ENCODE measurements around the gene NAA60.
"Not testable (repeated sequence)": the region's sequence is repeated elsewhere in the genome, so short reads cannot be mapped to it uniquely, and the experiment has no call there.

NAA60 gene

DNA sequence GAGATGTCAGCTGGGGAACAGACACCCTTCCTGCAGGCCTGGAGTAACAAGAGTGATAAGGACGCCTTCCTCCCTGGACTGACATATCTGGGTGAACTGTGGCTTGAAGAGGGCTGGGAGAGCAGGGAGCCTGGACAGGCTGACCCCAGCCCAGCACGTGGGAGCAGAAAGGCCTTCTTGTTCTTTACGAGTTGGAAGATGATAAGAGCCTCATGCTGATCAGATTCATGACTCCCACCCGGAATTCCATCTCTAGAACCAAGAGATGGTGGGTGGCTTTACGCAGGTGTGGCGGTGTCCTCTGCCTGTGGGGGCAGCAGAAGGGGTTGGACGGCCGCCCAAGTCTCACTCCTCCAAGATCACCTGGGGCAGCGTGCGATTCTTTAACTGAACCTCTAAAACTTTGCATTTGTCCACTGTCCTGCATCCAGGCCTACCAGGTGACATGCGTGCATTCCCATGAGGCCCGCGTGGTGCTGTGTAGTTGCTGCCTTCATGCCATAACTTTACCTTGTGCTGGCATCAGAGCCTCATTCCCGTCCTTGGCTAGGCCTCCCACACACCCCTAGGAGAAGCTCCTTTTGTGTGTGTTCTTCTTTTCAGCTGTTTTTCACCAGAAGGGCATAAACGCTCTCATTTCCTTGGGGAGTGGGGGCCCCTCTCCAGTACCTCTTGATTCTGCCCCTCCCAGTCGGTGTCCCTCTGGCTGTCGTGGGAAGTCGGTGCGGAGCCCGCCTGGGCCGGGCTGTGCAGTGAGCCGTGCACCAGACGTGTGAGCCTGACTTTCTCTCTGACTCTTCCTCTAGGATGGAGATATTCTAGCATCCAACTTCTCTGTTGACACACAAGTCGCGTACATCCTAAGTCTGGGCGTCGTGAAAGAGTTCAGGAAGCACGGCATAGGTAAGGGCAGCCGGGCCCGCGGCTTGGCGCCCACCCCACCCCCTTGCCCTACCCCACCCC lies 38.5 kb downstream of the NAA60 start:
- no peak for DNase-seq (ENCODE audit: low read depth in 2 of 2, low spot score in 1 of 2)

DNA sequence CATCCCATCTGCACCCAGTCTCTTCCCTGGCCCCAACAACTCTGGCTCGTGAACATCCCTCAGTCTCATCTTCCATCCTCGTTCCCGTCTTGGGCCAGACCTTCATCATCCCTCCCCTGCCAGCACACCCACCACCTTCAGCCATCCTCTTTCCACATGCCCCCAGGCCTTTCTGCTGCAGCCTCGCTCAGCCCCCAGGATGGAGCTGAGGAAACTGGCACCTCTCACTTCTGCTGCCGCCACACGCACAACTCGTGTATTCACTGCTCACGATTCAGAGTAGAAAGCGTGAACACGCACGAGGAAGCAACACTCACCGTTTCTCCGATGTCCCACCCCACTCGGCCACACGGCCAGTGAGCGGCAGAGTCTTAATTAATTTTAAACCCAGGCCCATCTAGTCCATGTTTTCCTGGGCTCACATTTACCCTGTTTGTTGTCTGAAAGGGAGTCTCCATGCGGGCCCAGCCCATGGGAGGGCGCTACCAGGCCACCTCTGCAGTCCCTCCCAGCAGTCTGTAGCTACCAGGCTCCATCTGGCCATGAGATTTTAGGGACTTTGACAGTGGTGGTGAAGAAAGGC lies 39.3 kb downstream of the NAA60 start:
- DNase-seq (ENCODE audit: low read depth in 2 of 2, low spot score in 1 of 2), result no peak

DNA sequence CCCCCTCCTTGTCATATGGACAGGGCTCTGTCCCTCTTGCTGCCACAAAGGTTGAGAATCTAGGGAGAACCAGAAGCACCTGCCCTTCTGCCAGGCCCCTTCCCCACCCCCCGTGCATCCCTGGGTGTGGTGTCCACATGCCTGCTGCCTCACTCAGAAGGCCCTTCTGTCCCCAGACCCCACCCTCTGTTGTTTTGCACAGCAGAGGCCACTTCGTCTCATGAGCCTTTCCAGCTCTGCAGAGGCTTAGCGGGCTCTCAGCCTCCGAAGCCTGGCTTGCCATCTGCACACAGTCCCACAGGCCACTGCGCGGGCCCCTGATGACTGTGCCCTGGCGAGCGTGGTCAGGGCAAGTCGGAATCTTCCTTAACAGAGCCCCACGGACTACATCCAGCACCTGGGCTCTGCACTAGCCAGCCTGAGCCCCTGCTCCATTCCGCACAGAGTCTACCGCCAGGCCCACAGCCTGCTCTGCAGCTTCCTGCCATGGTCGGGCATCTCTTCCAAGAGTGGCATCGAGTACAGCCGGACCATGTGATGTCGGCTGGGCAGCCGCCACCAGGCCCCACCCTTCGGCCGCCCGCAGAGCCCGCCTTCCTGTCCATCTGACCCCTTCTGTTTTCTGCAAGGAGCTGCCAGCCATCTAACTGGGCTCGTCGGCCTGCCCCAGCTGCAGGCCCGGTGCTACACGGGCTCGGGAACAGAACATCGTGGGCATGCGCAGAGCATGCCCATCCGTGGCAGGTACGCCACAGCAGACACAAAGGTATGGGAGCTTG lies 41.0 kb downstream of the NAA60 start:
- DNase-seq (ENCODE audit: low read depth in 2 of 2, low spot score in 1 of 2), result no peak

DNA sequence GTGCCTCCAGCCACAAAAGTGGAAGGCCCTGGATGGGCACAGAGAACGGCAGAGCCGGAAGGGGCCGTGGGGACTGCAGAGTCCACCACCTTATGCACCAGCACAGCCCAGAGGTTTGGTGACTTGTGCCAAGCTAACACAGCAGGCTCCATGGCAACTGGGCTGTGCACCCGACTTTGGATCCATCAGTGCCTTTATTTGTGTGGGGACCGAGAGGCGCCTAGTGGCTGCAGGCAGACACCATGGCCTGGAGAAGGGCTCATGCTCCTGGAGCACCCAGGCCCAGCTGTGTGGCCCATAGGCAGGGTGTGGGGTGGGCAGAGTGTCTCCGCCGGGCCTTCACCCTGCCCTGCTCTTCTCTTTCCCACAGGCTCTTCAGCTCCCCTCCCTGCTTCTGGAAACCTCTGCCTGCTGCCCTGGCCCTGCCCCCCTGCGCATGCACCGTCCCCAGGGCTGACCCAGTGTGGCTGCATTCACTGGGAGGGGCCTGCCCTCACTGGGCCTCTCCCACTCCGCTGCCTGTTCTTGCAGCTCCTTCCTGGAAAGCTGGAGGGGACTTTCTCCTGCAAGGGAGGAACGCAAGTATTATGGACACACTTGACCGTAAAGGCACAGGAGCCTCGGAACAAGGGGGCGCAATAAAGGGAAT lies 41.7 kb downstream of the NAA60 start:
- no peak for DNase-seq (ENCODE audit: low read depth in 2 of 2, low spot score in 1 of 2)

DNA sequence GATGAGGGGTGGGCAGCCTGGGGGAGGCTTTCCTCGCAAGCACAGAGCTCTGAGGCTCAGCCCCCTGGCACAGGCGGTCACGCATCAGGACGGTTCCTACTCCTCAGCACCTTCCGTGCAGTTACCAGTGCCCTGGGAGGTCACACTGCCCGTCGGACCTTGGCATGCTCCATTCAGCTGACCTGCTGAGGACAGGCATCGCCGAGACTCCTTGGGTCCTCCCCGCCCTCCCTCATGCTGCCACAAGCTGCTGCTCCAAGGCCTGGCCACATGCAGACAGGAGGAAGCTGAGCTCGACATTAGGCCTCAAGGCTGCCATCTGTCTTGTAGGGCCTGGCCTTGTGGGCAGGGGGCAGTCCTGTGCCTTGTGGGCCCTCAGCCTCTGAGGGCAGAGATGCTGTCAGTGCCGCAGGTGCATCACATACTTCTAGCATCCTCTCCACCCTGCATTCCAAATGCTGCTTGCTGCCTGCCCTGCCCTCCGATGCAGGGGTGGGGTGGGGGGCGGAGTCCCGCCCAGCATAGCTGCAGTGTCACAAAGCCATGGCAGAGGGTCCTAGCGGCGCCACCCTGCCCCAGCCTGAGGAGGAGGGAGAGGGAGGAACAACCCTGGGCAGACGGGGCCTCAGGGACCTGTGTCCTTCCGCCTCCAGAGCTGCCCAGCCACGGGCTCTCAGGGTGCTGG lies 42.5 kb downstream of the NAA60 start:
- DNase-seq (ENCODE audit: low read depth in 2 of 2, low spot score in 1 of 2), result no peak

DNA sequence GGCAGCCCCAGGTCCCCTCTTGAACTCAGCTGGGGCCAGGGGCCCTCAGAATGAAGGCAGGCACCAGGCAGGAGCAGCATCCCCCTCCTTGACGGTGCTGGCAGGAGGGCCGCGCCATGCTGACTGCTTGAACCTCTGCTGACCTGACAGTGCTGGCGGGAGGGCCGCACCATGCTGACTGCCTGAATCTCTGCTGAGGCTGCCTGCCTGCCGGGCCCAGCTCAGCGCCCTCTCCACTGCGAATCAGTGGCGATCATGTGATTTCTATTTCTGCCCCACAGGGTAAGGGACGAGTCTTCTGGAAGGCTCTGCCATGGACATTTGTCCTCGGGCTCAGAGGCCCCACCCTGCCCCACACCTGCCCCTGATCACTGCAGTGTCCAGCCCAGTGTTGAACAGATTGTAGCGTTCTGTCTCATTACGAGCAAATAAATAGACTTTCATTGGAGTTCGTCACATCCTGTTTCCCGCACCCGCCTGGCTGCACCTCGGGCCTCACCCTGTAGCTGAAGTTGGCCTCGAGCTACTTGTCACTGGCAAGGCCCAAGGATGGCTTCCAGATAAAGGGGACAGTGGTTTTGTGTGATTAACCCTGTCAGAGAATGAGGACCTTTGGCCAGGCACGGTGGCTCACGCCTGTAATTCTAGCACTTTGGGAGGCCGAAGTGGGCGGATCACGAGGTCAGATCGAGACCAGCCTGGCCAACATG lies 43.2 kb downstream of the NAA60 start:
- DNase-seq (ENCODE audit: low read depth in 2 of 2, low spot score in 1 of 2), result no peak

DNA sequence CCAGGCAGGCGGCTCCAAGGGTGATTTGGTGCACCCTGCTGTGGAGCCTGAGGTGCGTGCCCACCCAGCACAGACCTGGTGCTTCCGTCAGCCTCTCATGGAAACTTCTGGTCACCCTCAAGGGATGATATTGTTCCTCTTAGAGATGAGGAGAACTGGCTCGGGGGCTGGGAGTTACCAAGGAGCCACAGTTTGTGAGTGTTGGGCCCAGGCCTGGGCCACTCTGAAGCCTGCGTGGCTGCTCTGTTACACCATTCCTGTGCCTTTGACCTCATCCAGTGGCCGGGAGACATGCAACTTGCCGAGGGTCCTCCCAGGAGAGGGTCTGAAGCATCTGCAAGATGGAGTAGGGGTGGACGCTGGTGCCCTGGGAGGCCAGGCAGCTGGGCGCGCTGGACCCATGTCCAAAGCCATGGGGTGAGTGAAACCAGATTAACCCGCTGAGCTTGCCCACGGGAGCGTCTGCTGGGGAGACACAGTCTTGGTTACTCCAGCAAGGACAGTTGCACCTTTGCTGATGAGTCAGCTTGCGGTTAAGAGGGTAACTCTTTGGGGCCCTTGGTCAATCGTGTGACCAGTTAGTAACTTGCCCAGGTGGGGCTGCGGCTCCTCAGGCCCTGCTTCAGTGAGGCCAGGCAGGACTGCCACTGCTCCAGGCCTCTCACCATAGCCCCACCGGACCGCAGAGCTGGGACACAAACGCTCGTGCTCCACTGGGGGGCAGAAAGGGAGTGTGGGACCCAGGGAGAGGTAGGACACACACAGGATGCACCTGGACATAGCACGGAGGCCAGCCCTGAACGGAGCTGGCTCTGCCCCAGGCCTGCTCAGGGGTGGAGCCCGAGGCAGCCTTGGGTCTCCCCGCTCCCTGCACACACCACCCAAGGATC lies 44.3 kb downstream of the NAA60 start:
- DNase-seq (ENCODE audit: low read depth in 2 of 2, low spot score in 1 of 2), result no peak

DNA sequence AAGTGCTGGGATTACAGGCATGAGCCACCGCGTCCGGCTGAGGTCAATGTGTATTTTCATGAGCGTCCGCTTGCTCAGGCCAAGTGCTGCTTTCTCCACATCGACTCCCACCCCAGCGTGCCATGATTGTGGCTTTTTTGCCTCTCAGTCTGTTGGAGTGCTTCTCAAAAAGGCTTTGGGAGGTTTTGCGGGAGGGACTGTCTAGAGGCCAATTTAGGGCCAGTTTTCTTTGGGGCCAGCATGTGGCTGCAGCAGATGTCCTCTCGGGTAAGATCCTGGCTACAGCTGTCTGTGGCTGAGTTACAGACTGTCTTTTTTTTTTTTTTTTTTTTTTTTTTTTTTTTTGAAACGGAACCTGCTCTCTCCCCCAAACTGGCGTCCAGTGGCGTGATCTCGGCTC lies 45.3 kb downstream of the NAA60 start:
- DNase-seq (ENCODE audit: low read depth in 2 of 2, low spot score in 1 of 2), result no peak

DNA sequence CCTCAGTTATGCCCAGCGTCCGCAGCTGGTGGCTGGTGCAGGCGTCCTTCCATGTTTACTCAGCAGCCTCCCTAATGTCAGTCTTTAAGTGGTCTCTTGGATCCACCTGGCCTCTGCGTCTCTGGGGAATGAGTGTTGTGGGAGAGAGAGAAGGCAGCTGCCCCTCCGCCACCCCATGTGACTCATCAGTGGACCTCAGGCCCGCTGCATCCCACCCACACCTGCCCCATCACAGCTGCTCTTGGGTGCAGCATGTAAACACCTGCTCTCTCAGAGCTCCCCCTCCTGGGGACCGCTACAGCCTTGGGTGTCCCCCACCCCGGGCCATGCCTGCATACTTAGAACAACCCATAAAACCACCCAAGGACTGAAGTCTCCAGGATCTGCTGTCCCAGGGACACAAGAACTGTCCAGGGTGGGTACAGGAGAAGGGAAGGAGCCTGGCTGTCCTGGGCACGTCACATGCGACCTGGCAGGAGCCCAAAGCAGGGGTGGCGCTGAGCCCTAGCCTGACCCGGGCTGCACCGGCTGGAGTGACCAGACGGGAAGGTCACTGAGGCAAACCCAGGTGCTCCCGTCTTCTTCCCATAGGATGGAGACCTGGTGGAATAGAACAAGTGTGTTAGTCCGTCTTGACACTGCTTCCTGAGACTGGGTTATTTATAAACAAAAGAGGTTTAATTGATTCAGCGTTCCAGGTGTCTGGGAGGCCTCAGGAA lies 47.6 kb downstream of the NAA60 start:
- DNase-seq (ENCODE audit: low read depth in 2 of 2, low spot score in 1 of 2), result no peak

DNA sequence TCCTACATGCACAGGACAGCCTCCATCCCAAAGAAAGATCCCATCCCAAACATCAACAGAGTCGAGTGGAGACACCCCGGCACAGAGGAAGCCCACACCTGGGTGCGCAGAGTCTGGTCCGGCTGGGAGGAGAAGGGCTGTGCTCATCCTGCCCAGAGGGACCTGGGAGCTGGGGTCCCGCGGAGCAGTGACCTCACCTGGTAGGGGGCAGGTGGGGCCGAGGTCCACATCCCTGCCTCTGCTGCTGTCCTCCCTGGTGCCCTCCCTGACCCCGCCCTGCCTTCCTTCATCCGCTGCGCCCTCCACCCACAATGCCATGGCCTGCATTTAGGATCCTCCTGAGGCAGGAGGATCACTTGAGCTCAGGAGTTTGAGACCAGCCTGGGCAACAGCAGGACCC lies 48.9 kb downstream of the NAA60 start:
- no peak for DNase-seq (ENCODE audit: low read depth in 2 of 2, low spot score in 1 of 2)

DNA sequence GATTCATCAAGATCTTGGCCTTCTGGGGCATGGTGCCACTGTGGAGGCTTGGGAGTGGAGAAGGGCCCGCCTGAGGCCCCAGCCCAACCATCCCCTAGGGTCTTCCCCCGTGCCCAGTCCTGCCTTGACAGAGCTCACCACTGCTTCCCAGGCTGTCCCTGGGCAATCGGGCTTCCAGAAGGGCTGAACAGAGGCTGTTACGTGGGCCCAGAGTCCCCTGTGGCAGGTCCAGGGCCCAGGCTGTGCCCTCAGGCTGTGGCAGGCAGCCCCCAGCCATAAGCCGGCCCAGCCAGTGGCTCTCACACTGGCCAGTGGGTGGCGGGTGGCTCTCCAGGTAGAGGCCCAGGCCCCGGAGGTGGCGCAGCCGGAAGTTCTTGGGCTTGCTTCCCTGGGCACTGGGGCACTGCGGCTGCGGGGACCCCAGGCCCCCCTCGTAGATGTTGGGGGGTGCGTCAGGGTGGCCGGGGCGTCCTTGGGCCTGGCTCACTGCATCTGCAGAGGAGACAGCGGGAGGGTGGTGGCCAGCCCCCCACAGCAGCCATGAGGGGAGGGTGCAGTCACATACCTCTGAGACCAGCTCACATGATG lies 51.0 kb downstream of the NAA60 start:
- no peak for DNase-seq (ENCODE audit: low read depth in 2 of 2, low spot score in 1 of 2)

DNA sequence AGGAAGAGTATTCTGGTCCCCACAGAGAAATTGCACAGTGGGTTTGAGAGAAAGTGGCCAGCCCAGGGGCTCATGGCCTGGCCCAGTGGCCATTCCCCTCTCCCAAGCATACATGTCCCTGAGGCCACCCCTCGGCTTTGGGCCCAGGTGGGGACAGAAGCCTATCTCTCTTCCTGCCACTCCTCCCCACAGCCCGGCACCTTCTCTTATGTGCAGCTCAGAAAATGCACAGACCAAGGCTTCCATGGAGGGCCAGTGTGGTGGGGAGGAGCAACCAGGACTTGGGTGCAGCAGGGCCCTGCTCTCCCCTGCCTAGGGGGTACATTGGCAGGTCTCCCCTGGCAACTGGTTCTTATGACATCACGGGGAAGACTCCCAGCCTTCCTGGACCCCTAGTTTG lies 51.7 kb downstream of the NAA60 start, which contains the start of gene C16orf90:
TSS of gene C16orf90 (minus strand) at position 314 of the 400 bp plus-strand sequence. CDS start at position 246, 68 bp downstream.
- no peak for DNase-seq (ENCODE audit: low read depth in 2 of 2, low spot score in 1 of 2)

DNA sequence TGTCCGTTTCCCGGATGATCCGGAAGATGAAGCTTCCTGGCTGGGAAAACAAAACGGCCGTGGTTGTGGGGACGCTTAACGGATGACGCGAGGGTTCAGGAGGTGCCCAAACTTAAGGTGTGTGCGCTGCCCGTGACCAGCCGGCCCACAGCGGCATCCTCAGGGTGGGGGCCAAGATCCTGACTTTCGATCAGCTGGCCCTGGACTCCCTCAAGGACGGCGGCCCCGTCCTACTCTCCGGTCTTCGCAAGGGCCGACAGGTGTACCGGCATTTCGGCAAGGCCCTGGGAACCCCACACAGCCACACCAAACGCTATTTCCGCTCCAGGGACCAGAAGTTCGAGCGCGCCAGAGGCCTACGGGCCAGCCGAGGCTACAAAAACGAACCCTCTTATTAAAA lies 52.9 kb downstream of the NAA60 start:
- no peak for DNase-seq (ENCODE audit: low read depth in 2 of 2, low spot score in 1 of 2)

DNA sequence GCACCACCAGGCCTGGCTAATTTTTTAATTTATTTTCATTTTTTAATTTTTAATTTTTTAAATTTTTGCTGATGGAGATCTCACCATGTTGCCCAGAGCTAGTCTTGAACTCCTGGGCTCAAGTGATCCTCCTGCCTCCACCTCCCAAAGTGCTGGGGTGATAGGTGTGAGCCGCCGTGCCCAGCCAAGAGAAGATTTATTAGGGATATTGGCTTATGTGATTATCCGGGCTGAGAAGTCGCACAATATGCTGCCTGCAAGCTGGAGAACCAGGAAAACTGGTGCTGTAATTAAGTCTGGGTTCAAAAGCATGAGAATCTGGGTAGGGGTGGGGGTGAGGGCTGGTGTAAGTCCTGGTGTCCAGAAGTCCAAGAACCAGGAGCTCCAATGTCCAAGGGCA lies 54.3 kb downstream of the NAA60 start:
- DNase-seq (ENCODE audit: low read depth in 2 of 2, low spot score in 1 of 2), result no peak

DNA sequence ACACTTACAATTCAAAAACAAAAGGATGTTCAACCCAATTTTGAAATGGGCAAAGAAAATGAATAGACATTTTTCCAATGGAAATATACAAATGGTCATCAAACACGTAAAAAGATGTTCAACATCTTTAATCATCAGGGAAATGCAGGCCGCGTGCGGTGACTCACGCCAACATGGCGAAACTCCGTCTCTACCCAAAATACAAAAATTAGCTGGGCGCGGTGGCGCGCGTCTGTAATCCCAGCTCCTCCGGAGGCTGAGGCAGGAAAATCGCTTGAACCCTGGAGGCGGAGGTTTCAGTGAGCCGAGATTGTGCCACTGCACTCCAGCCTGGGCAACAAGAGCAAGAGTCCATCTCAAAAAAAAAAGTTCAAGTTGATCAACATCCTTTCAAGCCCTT lies 55.5 kb downstream of the NAA60 start:
- DNase-seq (ENCODE audit: low read depth in 2 of 2, low spot score in 1 of 2), result no peak

DNA sequence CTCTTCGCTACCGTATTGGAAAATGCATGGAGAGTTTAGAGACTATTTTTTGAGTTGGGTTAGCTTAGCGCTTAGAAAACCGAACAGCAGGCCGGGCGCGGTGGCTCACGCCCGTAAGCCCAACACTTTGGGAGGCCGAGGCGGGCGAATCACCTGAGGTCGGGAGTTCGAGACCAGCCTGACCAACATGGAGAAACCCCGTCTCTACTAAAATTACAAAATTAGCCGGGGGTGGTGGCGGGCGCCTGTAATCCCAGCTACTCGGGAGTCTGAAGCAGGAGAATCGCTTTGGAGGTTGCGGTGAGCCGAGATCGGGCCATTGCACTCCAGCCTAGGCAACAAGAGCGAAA lies 57.9 kb downstream of the NAA60 start:
- not testable (repeated sequence) for DNase-seq (ENCODE audit: low read depth in 2 of 2, low spot score in 1 of 2)

DNA sequence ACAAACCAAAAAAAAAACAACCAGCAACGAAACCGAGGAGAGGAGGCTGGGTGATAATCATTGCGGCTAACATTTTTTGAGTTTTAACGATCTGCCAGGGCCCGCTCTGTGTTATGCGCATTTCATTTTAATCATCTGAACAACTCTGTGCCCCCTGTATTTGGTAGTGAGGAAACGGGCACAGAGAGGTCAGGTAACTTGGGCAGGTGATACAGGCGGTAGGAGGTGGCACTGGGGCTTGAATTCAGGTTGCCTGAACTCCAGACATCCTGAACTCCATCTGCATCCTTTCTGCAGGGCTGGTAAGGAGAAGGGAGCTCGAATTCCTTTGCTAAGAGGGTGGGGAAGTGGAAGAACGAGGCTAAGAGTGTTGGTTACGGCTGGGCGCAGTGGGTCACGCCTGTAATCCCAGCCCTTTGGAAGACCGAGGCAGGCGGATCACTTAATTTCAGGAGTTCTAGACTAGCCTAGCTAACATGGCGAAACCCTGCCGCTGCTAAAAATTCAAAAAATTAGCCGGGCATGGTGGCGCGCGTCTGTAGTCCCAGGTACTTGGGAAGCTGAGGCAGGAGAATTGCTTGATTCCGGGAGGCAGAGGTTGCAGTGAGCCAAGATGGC lies 58.4 kb downstream of the NAA60 start:
- DNase-seq (ENCODE audit: low read depth in 2 of 2, low spot score in 1 of 2), result no peak

DNA sequence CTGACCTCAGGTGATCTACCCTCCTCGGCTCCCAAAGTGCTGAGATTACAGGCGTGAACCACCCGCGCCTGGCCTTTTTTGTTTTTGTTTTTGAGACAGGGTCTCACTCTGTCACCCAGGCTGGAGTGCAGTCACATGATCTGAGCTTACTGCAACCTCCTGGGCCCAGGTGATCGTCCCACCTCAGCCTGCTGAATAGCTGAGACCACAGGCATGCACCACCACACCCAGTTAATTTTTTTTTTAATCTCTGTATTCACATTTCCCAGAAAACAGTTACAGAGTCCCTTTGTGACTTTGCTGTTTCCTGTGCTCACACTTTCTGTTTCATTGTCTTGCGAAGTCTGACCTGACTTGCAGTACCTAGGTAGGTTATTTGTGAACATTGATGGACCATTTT lies 60.0 kb downstream of the NAA60 start:
- no peak for DNase-seq (ENCODE audit: low read depth in 2 of 2, low spot score in 1 of 2)
